T-helper 22 cell (primary cell): Measurements from ENCODE around the gene GSTCD.

Experiments used
- DNase-seq: peaks from one replicate; pipeline ENCODE4 v3.0.0-alpha.2; 2020; ENCODE audit warnings: low read depth

GSTCD gene

DNA sequence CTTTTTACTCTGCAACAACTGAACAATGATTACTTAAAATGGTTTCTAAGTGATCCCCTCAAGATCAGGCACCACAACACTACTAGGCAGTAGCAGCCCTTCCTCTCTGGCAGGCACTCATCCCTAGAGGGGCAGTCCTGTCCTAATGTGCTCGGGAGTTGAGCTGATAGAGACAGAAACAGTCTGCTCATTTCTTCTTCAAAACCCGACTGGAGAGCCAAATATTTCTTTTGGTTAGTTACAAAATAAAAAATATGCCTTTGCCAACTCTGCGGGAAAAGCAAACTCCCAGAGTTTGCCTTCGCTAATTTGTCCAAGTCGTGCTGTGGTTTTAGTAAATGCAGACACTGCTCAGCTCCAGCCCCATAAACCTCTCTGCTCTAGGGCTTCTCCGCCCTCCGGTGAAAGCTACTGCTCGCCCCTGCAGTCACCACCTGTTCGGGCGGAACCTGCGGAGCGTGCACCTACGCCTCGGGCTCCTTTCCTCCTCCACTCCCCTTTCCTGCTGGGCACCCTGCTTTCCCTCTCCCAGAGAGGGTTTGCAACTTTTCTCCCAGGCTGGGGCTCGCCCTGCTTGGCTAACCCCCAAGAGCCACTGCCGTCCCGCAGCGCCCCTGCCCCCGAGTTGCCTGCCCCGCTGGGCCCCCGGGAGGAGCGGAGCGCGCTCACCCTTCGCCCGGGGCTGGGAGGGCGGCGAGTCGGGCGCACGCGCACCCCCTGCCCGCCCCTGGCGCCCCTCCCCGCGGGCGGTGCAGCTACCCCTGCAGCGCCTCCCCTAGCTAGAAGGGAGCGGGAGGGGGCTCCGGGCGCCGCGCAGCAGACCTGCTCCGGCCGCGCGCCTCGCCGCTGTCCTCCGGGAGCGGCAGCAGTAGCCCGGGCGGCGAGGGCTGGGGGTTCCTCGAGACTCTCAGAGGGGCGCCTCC lies 186.3 kb downstream of the GSTCD start, which contains the start of gene NPNT:
NPNT (plus strand) TSS at position 812 of the 923 bp plus-strand sequence. CDS start 182 bp downstream, outside the sequence.
- no peak for DNase-seq

DNA sequence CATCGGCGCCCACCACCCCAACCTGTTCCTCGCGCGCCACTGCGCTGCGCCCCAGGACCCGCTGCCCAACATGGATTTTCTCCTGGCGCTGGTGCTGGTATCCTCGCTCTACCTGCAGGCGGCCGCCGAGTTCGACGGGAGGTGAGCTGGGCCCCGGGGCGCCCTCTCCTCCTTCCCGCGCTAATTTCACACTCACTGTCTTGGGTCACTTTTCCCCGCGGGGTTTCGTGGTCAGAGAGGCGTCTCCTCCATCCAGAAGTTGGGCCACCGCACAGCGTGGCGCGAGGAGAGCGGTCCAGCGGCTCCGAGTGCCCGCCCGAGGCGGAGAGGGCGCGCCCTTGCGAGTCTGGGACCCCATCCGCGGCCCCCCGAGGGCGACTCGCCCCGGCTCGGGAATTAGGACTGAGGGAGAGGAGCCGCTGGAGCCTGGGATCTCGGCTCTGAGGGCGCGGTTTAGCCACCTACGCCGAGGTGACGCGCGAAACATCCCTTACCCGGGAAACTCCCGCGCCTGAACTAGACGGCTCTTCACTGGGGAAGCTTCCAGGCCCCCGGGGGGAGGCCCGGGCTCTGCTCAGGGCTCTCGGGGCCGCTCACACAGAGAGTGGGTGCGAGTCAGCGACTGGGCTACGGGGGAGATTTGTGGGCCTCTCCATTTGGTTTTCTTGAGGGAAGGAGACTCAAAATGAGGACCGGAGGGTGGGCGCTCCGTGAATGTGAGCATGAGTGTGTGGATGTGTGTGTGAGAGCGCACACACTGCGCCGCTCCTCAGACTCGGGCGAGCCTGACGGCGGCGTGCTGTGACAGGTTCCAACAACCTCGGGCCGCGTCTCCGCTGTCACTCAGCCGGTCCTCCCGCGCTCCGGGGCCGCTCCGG lies 187.2 kb downstream of the GSTCD start:
- no peak for DNase-seq

DNA sequence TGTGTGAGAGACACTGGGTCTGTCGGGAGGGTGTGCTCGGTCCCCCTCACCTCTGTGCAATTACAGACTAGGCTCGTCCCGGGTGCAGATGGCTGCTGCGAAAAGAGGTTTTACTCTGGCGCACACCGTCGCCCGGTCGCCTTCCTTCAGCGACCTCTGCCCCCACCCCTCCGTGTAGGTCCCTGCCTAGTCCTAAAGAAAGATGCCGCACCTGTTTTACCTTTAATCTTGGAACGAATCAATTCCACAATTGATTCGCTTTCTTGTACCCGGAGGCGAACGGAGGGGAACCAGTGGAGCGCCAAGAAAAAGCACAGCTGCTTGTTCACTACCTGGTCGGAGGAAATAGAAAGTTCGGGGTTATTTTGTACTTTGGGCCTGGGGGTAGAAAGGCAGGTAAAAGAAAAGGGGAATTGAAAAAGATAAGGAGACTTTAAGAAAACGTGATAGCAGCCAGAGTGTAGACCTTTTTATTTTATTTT lies 187.9 kb downstream of the GSTCD start:
- DNase-seq, result no peak
